GM23248 (cell line): ENCODE results near the gene EXOC3L2.

Experiments
- EZH2 ChIP-seq: fragments of 200-600 bp; sonication (generic); IDR thresholded peaks from 2 replicates; pipeline ENCODE4 v1.6.1; 2018; ENCODE audit warnings: antibody characterized with exemption, mild to moderate bottlenecking; ENCODE audit not compliant: insufficient read depth, poor library complexity, severe bottlenecking
- EZH2phosphoT487 ChIP-seq: fragments of 200-600 bp; sonication (generic); IDR thresholded peaks from 2 replicates; pipeline ENCODE4 v1.6.1; 2018; ENCODE audit warnings: antibody characterized with exemption, moderate library complexity, mild to moderate bottlenecking, low read depth; ENCODE audit not compliant: insufficient read depth

GRCh38 chr19:45217193-45217956 lies 27.8 kb downstream of the EXOC3L2 start:
- peak; percentile 80 for TF ChIP-seq EZH2
- peak; percentile 59; the same call in 1 of the 2 replicates for TF ChIP-seq EZH2phosphoT487
